GM21360 (cell line): ENCODE data around the gene BTN1A1.
"Not testable (repeated sequence)": the region's sequence is repeated elsewhere in the genome, so short reads cannot be mapped to it uniquely, and the experiment has no call there.

Experiments used
- ATAC-seq: cut with Tn5 transposase; IDR thresholded peaks from one replicate; pipeline ENCODE4 v1.9.1; 2021; ENCODE audit warnings: mild to moderate bottlenecking, moderate library complexity; ENCODE audit not compliant: unreplicated experiment

BTN1A1 gene

DNA sequence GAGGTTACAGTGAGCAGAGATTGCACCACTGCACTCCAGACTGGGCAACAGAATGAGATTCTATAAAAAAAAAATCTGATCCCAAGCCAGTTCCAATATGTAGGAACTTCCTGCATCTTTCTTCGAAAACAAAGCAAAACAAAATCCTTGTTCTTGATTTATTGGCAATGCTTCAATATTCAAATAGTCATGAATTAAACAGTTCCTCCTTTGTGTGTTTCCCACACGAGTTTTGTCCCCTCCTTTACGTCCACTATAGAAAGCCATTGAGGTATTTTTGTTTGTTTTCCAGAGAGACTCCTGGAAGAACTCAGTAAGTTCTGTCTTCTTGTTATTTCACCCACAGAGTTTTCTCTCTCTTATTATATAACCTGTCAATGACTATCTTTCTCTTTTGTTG is 7.6 kb downstream of the BTN1A1 start:
- ATAC-seq = no peak

DNA sequence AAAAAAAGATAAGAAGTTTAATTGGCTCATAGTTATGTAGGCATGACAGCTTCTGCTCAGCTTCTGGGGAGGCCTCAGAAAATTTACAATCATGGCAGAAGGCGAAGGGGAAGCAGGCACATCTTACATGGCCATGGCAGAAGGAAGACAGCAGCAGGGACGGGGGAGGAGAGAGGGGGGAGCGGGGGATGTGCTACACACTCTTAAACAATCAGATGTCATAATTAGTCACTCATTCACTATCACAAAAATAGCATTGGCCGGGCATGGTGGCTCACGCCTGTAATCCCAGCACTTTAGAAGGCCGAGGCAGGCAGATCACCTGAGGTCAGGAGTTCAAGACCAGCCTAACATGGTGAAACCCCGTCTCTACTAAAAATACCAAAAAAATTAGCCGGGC is 10.9 kb downstream of the BTN1A1 start:
- ATAC-seq = not testable (repeated sequence)

DNA sequence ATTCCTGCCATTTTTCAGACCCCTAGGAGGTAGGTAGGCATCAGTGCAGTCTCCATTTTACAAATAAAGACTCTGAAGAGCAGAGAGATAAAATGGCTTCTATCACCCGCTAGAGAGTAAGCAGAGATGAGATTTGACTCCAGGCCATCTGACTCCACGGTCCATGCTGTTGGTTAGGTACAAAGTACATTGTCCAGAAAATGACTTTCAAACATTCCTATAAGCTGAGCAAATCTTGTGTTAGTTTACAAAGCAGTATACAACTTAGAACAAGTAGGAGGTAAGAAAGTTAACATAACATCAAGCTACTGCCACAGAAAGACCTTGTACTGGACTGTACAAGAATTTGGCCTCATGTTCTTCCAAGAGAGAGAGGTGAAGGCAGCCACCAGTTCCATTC is 14.9 kb downstream of the BTN1A1 start:
- ATAC-seq = no peak

DNA sequence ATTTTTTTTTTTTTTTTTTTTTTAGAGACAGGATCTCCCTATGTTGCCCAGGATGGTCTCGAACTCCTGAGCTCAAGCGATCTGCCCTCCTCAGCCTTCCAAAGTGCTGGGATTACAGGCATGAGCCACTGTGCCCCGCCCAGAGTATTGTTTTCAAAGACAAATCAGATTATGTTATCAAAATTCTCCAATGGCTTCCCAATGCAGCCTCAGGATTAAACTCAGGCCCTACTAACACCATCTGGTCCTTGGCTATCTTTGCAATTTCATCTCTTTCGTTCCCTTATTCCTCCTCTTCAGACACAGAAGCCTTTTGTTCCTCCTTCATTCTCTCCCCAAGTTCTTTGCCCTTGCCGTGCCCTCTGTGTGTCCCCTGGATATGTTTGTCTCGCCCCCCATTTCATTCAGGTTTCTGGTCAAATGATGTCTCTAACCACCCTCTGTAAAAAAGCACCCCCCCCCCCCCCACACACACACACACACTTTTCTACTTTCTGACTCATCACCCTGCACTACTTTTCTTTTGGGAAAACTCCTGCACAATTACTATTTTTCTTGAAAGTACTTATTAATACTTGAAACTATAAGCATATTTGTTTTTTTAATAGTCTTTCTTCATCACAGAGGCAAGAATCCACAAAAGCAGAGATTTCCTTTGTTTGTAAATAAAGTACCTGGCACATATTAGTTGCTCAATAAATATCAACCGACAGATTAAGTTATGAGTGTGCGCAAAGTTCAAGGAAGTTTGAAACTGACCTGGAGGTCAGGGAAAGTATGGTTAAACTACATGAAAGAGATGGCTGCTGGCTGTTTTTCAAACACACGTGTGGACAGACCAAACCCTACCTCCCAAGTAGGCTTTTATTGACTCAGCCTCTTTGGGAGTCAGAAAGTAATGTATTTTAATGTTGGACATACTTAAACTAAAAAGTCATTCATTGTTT is 16.7 kb downstream of the BTN1A1 start:
- no peak for ATAC-seq

DNA sequence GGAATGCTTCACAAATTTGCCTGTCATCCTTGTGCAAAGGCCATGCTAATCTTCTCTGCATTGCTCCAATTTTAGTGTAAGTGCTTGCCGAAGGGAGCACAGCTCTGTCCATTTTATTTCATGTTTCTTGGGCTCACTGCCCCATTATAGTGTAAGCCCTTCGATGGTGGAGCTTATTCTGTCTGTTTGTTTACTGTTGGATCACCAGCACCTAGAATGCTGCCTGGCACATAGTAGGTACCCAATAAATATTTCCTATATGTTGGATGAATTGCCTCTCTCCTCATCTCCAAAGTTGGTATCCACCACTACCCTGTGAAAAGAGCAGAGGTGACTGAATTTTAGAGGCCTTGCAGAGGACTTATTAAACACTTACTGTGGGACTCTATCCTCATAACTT is 19.3 kb downstream of the BTN1A1 start:
- no peak for ATAC-seq

DNA sequence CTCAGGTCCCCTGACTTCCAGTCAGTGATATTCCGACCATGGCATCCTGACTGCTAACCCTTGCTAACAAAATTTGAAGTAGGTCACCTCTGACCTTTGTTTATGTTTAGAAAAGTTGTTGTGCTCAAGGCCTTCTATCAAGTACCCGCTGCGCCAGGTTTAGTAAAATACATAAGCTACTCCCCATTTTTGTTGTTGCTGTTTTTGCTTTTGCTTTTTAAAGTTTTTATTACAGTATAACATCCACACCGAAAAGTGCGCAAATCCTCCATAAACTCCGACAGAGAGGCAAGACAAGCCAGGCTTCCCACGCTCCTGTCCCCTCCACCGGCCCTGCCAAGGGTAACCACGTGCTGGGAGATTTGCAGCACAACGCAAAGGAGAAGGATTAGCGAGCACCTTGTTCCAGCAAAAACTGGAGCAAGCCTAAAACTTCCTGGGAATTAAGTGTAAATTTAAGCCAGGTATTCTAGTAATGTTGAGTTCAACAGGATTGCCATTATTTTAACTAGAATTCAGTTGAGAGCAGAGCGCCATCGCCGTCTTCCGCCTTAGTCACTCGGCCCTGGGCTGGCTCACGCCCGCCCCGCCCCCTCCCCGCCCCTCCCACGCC is 20.2 kb downstream of the BTN1A1 start:
- peak; percentile 33 for ATAC-seq

DNA sequence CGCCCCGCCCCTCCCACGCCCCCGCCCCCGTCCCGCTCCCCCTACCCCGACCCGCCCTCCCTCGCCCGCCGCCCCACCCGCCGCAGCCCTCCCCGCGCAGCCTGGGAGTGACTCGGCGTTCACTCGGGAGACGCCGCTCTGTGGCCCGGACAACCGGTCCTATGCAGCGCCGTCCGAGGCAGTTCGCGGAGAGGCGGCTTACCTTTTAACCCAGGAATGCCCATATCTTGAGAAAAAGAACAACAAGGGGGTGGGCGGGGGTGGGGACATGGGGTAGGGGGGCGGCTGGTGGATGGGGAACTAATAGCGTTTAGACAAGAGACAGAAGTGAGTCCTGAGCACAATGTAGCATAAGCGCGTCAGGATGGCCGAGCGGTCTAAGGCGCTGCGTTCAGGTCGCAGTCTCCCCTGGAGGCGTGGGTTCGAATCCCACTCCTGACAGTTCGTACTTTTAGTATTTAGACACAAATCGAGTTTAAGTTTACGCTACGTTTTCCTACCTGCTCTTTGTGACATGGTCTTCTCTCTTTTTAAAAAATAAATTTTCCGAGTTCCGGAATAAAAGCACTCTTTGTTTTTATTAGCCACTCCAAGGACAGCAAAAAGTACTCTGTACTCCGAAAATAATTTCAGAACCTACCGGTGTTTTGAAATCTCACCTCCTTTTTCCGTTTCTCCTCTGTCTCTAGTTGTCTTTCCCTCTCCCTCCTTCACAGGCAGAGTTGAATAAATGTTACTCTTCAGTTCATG is 20.9 kb downstream of the BTN1A1 start:
- ATAC-seq = peak; percentile 49

DNA sequence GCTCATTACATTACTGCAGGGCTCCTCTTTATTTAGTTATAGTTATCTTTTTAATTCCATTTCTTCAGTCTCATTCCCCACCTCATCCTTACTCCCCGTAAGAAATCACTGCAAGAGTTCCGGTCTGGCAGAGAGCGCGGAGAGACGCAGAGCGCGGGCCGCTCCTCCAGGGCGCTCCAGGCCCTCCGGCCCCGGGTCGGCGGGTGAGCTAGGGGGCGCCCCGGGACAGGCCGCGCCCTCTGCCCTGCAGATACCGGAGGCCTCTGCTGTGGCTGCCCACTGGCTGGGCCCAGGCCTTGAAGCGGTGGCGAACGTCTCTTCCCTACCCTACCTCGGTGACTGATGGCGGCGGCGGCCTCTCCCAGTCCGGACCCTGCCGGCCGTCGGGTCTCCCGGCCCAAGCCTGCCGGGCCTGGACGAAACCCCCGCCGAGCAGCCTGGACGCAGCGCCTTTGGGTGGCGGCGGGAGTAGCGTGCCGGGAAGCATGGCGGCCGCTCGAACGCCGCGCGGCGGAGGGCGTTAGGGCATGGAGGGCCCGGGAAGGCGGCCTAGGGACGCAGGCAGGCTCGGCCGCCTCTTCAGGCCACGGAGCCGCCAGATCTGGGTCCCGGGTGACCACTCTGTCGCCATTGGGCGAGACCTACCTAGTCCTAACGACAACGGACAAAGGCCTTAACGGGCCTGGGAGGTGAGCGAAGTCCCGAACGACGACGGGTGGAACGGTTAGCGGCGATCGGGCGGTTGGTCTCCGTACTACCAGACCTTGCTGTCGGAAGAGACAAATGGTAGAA is 21.7 kb downstream of the BTN1A1 start:
- peak; percentile 60 for ATAC-seq

DNA sequence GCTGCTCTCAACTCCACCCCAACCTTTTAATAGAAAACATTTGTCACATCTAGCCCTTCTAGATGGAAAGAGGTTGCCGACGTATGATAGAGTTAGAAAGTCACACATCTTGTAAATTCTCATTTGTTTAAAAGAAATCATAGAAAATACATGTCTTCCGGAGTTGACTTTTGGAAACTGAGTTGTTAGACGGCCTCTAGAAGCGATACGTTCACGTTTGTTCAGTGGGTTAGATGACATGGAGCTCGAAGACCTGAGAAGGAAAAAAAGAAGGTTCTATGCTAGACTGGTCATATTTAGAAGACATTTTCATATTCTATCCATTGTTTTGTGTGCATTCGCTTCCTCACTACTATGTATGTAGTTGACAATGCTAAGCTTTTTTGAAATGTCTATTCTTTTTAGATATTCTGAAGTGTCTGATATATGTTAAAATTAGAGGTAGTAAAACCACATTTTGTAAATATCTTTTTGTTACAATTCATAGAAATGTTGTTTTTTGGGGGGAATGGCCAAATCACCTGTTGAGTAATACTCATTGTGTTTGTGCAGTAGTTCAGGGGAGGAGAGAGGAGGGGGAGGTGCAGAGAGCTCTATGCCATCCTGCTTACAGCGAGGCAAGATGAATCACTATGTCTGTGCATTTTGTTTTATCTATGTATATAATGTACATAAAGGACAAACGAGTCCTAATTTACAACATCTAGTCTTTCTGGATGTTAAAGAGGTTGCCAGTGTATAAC is 22.6 kb downstream of the BTN1A1 start:
- ATAC-seq = not testable (repeated sequence)

DNA sequence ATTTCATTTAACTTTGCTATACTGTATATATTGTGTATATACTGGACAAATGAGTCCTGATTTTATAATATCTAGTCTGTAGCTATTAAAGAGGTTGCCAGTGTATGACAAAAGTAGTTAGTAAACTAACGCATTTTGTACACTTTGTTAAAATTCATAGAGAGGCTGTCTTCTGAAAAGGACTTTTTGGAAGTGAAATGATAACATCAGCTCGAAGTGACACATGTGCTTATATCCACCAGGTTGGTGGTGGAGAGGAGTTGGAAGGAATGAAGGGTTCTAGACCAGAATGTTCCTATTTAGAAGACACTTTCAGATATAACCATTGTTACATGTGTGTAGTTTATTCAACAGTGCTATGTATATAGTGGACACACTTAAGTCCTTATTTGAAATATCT is 24.2 kb downstream of the BTN1A1 start:
- ATAC-seq = not testable (repeated sequence)

DNA sequence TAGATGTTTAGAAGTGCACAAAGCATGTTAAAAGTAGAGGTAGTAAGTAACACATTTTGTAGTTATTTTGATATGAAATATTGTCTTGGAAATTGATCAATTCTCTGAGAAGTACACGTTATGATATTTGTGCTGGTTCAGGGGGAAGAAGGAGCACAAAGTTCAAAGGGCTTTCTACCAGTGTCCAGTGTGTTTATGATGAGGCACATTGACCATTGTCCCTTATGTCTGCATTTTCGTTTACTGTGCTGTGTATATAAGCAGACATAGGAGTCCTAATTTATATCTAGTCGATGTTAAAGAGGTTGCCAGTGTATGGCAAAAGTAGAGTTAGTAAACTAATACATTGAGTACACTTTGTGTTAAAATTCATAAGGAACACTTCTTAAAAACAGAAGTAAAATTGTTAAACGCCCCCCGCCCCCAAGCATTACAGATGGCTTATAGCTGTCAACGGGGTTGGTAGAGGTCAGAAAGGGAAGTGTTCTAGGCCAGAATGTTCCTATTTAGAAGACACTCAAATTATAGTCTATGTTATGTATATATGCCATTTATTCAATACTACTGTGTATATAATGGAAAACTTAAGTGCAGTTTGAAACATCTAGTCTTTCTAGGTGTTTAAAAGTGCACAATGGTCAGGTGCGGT is 24.7 kb downstream of the BTN1A1 start:
- ATAC-seq = no peak

DNA sequence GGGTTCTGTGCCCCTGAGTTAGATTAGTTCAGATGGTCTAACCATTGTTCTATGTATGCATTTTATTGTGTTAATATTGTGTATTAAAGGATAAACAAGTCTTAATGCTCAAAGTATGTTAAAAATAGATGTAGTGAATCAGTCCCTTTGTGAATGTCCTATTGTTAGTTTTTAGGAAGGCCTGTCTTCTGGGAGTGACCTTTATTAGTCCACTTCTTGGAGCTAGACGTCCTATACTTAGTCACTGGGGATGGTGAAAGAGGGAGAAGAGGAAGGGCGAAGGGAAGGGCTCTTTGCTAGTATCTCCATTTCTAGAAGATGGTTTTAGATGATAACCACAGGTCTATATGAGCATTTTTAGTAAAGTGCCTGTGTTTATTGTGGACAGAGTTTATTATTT is 25.7 kb downstream of the BTN1A1 start:
- no peak for ATAC-seq

DNA sequence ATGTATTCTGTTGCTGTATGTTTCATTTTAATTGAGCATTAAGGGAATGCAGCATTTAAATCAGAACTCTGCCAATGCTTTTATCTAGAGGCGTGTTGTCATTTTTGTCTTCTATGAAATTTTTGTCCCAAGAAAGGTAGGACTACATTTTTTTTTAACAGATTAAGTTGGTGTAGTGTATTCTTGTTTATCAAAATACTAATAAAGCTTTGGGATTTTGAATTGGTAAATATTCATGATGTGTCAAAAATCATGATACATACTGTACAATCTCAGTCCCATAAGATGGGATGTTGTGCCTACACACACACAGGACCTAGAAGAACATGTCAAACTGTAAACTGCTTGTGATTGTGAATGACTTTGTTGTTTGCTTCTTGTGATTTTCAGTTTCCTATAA is 26.8 kb downstream of the BTN1A1 start:
- ATAC-seq = no peak

DNA sequence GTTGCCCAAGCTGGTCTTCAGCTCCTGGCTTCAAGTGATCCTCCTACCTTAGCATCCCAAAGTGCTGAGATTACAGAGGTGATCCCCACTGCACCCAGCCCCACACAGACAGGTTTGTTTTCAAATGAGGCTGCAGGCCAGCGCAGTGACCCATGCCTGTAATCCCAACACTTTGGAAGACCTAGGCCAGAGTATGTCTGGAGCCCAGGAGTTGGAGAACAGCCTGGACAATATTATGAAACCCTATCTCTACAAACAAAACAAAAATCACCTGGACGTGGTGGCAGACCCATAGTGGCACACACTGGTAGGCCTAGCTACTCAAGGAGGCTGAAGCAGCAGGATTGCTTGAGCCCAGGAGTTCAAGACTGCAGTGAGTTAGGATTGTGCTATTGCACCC is 30.1 kb downstream of the BTN1A1 start:
- ATAC-seq = no peak

DNA sequence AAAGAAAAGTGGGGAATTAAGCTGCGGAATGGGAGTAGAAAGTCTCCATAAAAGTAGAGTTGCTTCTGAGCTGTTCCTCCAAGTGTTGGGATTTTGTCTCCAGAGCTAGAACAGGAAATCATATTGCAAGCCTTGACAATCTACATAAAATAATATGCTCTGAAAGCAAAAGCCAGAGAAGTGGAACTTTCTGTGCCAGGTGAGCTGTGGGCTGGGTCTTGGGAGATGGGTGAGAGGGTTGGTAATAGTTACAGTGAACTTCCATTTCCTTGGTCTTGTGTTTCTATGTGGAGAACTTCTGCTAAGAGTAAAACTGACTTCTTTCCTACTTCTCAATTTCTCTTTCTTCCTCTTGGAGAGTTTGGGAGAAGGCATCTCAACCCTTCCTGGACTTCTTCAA is 31.8 kb downstream of the BTN1A1 start:
- ATAC-seq = no peak

DNA sequence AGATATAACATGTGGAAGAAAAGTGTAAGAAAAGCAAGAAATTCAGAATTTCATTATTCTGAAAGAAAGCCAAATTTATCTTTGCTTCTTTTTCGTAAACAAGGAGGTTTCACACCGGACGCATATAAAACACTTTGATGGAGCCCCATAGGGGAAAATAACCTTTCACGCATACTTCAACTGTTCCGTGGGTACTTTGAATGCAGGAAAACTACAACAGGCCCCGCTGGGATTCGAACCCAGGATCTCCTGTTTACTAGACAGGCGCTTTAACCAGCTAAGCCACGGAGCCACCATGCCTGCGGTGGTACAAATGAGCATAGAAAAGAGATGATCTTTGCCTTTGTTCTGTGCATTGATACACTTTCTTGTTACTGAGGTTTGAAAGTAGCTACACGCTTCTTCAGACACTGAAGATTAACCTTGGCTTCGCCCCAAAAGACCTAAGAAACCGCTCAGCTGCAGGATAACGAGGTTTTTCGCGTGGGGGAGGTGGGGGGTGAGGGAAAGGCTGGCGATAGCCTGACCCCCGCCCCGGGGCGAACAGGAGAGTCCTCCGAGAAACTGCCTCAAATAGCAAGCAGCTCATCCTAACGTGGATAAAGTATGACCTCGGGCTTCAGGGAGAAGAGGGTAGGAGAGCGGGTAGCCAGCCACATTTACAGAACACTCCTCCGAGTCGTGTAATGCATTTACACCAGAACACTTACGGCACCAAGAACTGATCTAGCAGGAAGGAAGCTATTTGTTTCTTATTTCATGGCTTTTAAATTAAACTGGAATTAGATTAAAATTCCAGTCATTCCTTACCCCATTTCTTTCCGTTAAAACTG is 32.8 kb downstream of the BTN1A1 start:
- no peak for ATAC-seq

DNA sequence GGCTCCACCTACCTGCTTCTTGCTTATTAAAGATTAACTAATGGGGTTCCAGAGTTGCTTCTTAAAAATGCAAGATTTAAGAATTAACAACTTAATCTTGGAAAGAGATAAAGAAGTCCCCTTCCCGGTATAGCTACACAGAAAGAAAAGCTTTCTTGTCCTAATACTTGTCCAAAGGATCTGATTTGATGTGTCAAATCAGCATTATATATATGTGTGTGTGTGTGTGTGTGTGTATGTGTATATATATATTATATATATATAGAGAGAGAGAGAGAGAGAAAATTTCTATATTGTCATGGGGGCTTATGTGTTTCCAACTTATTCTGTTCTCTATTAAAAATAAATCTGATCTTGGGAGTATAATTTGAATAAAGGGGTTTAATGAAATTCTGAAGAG is 33.4 kb downstream of the BTN1A1 start:
- no peak for ATAC-seq

DNA sequence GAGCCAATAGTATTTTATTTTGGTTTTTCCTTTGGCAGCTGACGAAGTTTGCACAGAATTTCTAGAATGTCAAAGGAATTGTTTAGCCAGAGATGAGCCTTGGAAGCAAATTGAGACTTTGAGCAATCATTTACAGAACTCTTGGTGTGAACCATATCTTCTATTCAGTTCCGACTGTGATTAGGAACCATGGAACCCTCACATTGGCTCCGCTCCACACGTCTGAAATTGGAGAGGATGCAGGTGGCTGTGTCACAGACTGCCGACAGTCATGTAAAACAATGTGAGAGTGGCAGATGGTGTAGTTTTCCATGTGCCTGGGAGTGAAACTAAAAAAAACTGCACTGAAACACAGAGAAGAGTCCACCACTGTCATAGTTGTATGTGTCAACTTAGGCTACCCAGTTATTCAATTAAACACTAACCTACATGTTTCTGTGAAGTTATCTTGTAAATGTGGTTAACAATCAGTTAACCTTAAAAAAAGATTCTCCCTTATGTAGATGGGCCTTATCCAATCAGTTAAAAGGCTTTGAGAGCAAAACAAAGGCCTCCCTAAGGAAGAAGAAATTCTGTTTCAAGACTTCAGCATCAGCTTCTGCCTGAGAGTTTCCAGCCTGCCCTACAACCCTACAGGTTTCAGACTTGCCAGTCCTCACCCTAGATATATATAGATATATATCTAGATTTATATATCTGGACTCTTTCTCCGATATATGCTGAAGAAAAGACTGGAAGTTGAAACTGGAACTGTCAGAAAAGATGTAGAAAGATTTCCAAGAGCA is 34.8 kb downstream of the BTN1A1 start:
- ATAC-seq = no peak
